HuH-7 (cell line): ENCODE results near the gene CBY1.
"Not testable (repeated sequence)": the region's sequence is repeated elsewhere in the genome, so short reads cannot be mapped to it uniquely, and the experiment has no call there.

Experiments used
- DNase-seq: peaks from one replicate; pipeline ENCODE4 v3.0.0; 2011; ENCODE audit warnings: low spot score

The CBY1 gene

GRCh38 chr22:38656256-38657044, at the start of gene CBY1, which contains the start of gene FAM227A:
Gene CBY1 (plus strand): TSS chr22:38656638. CDS start chr22:38668055, 11,417 bp downstream.
Gene FAM227A (minus strand): TSS chr22:38656392. CDS start chr22:38650168, 6,224 bp downstream.
- peak; percentile 96 for DNase-seq

- peak; percentile 37 for DNase-seq
These were observed 48.8 kb upstream of the CBY1 start for GRCh38 chr22:38607680-38608079.

- DNase-seq = no peak
These were observed 47.3 kb upstream of the CBY1 start for GRCh38 chr22:38608992-38609750.

- no peak for DNase-seq
These were observed 46.2 kb upstream of the CBY1 start for GRCh38 chr22:38610234-38610633.

- no peak for DNase-seq
These were observed 44.9 kb upstream of the CBY1 start for GRCh38 chr22:38611559-38611958.

- DNase-seq = no peak
These were observed 44.0 kb upstream of the CBY1 start for GRCh38 chr22:38612217-38613006.

GRCh38 chr22:38613588-38613987, 42.9 kb upstream of the CBY1 start:
- DNase-seq = no peak

GRCh38 chr22:38614332-38615063, 41.9 kb upstream of the CBY1 start:
- DNase-seq = no peak

- not testable (repeated sequence) for DNase-seq
These were observed 41.4 kb upstream of the CBY1 start for GRCh38 chr22:38615064-38615405.

- no peak for DNase-seq
These were observed 38.2 kb upstream of the CBY1 start for GRCh38 chr22:38618258-38618657.

- no peak for DNase-seq
These were observed 37.8 kb upstream of the CBY1 start for GRCh38 chr22:38618682-38619081.

GRCh38 chr22:38623351-38623750, 33.1 kb upstream of the CBY1 start:
- DNase-seq = no peak

GRCh38 chr22:38628444-38628843, 28.0 kb upstream of the CBY1 start:
- peak; percentile 26 for DNase-seq

GRCh38 chr22:38629108-38629507, 27.3 kb upstream of the CBY1 start:
- no peak for DNase-seq

- DNase-seq = no peak
These were observed 24.7 kb upstream of the CBY1 start for GRCh38 chr22:38631724-38632123.

- no peak for DNase-seq
These were observed 23.9 kb upstream of the CBY1 start for GRCh38 chr22:38632528-38632927.

- DNase-seq = no peak
These were observed 18.2 kb upstream of the CBY1 start for GRCh38 chr22:38638216-38638615.

- no peak for DNase-seq
These were observed 17.7 kb upstream of the CBY1 start for GRCh38 chr22:38638728-38639127.

GRCh38 chr22:38641476-38642040, 14.9 kb upstream of the CBY1 start:
- no peak for DNase-seq

GRCh38 chr22:38644245-38644644, 12.2 kb upstream of the CBY1 start:
- not testable (repeated sequence) for DNase-seq

- no peak for DNase-seq
These were observed 11.0 kb upstream of the CBY1 start for GRCh38 chr22:38645430-38645829.
